ENCODE results near the gene FAM3D. TPM values are rescaled to one million over a fixed set of nuclear protein-coding genes. Genes with fewer than 3 reads are reported as not detected.

FAM3D gene
- total and polyA plus RNA-seq, 9 of the 15 experiments (the other 6 are each of a cell fraction or from before 2014, with no cell fraction given) = not detected

GRCh38 chr3:58621086-58621830 is 45.3 kb downstream of the FAM3D start:
- FAIRE-seq (no peak), DNase-seq (ENCODE audit: extremely low read depth in 1 of 4, low spot score in 3 of 4) (no peak), ATAC-seq (no peak)
- H3K9me1 ChIP-seq (ENCODE audit: control insufficient read depth, insufficient read depth, low read length) = no peaks in the 10 kb centered on the region
- H3K79me2 ChIP-seq (ENCODE audit: control insufficient read depth, insufficient read depth, low read length) = no peaks in the 10 kb centered on the region
- H2AFZ ChIP-seq (ENCODE audit: low read depth, low read length) = no peak overlapping the region
- no peak overlapping the region for H3K27ac ChIP-seq (ENCODE audit: extremely low read depth, low read depth, low read length)
- no peaks in the 10 kb centered on the region for H3K36me3 ChIP-seq (ENCODE audit: control insufficient read depth, insufficient read depth, low read length)
- in situ Hi-C loops (cut with MboI) = no loop called here
- 6% methylated on average over 6 of the region's 6 CpGs for WGBS (ENCODE audit: insufficient coverage, low coverage, missing lambda C conversion rate)
- no peaks in the 10 kb centered on the region; the same call in 1 of the 2 replicates for H4K20me1 ChIP-seq (replicated peaks; ENCODE audit: control insufficient read depth, insufficient read depth, low read length)
- peaks cover 0 to 43% of the 10 kb centered on the region in 2 experiments; a peak in 3 of 5 replicates for H3K27me3 ChIP-seq (ENCODE audit: control insufficient read depth in 2 of 2, insufficient read depth in 2 of 2, low read length in 2 of 2)
- ChIA-PET POLR2A (no interaction called here), CTCF (ENCODE audit: low intra/inter-chr PET ratio) (no interaction called here)
- H3K4me1 ChIP-seq (replicated peaks in 1 of 2; ENCODE audit: control insufficient read depth in 2 of 2, insufficient read depth in 2 of 2, low read length in 2 of 2) = no peaks in the 10 kb centered on the region; a peak in 1 of 5 replicates
- H3K9ac ChIP-seq (ENCODE audit: insufficient read depth in 1 of 2, low read depth in 2 of 2, low read length in 2 of 2) = no peak overlapping the region
- no TSS peak for BruUV-seq (replicated peaks)
- TF ChIP-seq ESRRA (IDR thresholded peaks at IDR 0.05; ENCODE audit: borderline replicate concordance, low read depth) = no peak
- no peak for TF ChIP-seq KLF16 (IDR thresholded peaks at IDR 0.05)
- TF ChIP-seq ZNF699 (CRISPR knock-in tag; IDR thresholded peaks at IDR 0.05; ENCODE audit: insufficient replicate concordance) = no peak
- no peak for TF ChIP-seq ELK1 (CRISPR knock-in tag; IDR thresholded peaks at IDR 0.05)
- intact Hi-C loops (cut with micrococcal nuclease) = no loop called here
- H3K9me3 ChIP-seq (replicated peaks; ENCODE audit: control insufficient read depth, insufficient read depth, low read depth, low read length) = no peaks in the 10 kb centered on the region
- no peak overlapping the region for H3K4me3 ChIP-seq
- H3K4me2 ChIP-seq (ENCODE audit: insufficient read depth, low read length) = no peak overlapping the region

Measured in K562 (cell line).